ENCODE data around the gene SCNN1G.

GRCh38 chr16:23254338-23254737 lies 71.8 kb downstream of the SCNN1G start:
- TF ChIP-seq, protein P1, sequence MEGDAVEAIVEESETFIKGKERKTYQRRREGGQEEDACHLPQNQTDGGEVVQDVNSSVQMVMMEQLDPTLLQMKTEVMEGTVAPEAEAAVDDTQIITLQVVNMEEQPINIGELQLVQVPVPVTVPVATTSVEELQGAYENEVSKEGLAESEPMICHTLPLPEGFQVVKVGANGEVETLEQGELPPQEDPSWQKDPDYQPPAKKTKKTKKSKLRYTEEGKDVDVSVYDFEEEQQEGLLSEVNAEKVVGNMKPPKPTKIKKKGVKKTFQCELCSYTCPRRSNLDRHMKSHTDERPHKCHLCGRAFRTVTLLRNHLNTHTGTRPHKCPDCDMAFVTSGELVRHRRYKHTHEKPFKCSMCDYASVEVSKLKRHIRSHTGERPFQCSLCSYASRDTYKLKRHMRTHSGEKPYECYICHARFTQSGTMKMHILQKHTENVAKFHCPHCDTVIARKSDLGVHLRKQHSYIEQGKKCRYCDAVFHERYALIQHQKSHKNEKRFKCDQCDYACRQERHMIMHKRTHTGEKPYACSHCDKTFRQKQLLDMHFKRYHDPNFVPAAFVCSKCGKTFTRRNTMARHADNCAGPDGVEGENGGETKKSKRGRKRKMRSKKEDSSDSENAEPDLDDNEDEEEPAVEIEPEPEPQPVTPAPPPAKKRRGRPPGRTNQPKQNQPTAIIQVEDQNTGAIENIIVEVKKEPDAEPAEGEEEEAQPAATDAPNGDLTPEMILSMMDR (IDR thresholded peaks at IDR 0.05): no peak
- TF ChIP-seq POLR2A (IDR thresholded peaks at IDR 0.05) (no peak), POLR2AphosphoS5 (IDR thresholded peaks at IDR 0.05) (peak in 1 of 3 donors; percentile 26)
